Right ventricle myocardium inferior (tissue), 1 donor: ENCODE results near the gene CCDC90B. TPM values are rescaled to one million over a fixed set of nuclear protein-coding genes. Genes with fewer than 3 reads are reported as not detected.
"Not testable (repeated sequence)": the region's sequence is repeated elsewhere in the genome, so short reads cannot be mapped to it uniquely, and the experiment has no call there.

Experiments
- ATAC-seq: fragments of 200-7000 bp; cut with Tn5 transposase; one replicate; pipeline ENCODE4 v1.9.1; 2020; ENCODE audit warnings: mild to moderate bottlenecking, moderate library complexity
- DNase-seq: peaks from one replicate; pipeline ENCODE4 v3.0.0; 2021; ENCODE audit errors: missing footprints
- intact Hi-C: fragments of 100-400 bp; cut with DNase I; formaldehyde crosslinking; loops from one replicate; pipeline ENCODE4 v1.11.0; 2022
- total RNA-seq: library from RNA; stranded (reverse); fragmentation: NEBNext Ultra II Directional; extraction: Animal tissue kit (Norgen Biotek cat#: 25700); gene quantifications from one replicate; pipeline ENCODE4 v1.2.1, GENCODE V29; 2021
- donor health status: DM: no; HTN: yes; CAD: no; lungs with severe emphysema.

Gene CCDC90B
- total RNA-seq, 1 donor from 2014 or later: 21.2 TPM

GRCh38 chr11:83294208-83294607, 8.0 kb upstream of the CCDC90B start:
- DNase-seq (no peak), ATAC-seq (no peak)
- intact Hi-C loops: no loop called here

- intact Hi-C loops: loop anchor here (2.0 kb wide), 1 partner anchor 431 kb away; no protein-coding TSS in a partner anchor
- ATAC-seq (no peak), DNase-seq (no peak)
Observed at GRCh38 chr11:83293457-83293774, 7.2 kb upstream of the CCDC90B start.

- ATAC-seq (no peak), DNase-seq (no peak)
- intact Hi-C loops: loop anchor here (2.0 kb wide), 1 partner anchor 432 kb away; no protein-coding TSS in a partner anchor
Observed at GRCh38 chr11:83292709-83293456, 6.7 kb upstream of the CCDC90B start.

- DNase-seq: no peak
- intact Hi-C loops: no loop called here
- ATAC-seq: no peak
Observed at GRCh38 chr11:83287631-83288030, 1.5 kb upstream of the CCDC90B start.

- DNase-seq (no peak), ATAC-seq (peak; percentile 68)
- intact Hi-C loops: no loop called here
Observed at GRCh38 chr11:83285151-83285770, 906 bp downstream of the CCDC90B start.

GRCh38 chr11:83284501-83285150, 1.5 kb downstream of the CCDC90B start:
- DNase-seq (no peak), ATAC-seq (no peak)
- intact Hi-C loops: no loop called here

GRCh38 chr11:83282084-83282716, 4.0 kb downstream of the CCDC90B start:
- no peak for ATAC-seq
- intact Hi-C loops: no loop called here
- no peak for DNase-seq

GRCh38 chr11:83280256-83280655, 5.9 kb downstream of the CCDC90B start:
- ATAC-seq: no peak
- intact Hi-C loops: no loop called here
- DNase-seq: no peak

- intact Hi-C loops: no loop called here
Observed at GRCh38 chr11:83278351-83278750, 7.8 kb downstream of the CCDC90B start.

GRCh38 chr11:83275888-83276641, 10.1 kb downstream of the CCDC90B start:
- no peak for ATAC-seq
- intact Hi-C loops: no loop called here

More at GRCh38 chr11:83278351-83278750, 7.8 kb downstream of the CCDC90B start:
- ATAC-seq (no peak), DNase-seq (no peak)

GRCh38 chr11:83272627-83273026, 13.5 kb downstream of the CCDC90B start:
- no peak for ATAC-seq
- intact Hi-C loops: no loop called here
- DNase-seq: no peak

More at GRCh38 chr11:83275888-83276641, 10.1 kb downstream of the CCDC90B start:
- no peak for DNase-seq

- ATAC-seq, intact Hi-C loops, DNase-seq: not testable (repeated sequence)
Observed at GRCh38 chr11:83271734-83272133, 14.4 kb downstream of the CCDC90B start.

GRCh38 chr11:83269080-83269479, 17.1 kb downstream of the CCDC90B start:
- ATAC-seq, intact Hi-C loops, DNase-seq: not testable (repeated sequence)

GRCh38 chr11:83265331-83265730, 20.8 kb downstream of the CCDC90B start:
- no peak for ATAC-seq
- no peak for DNase-seq
- intact Hi-C loops: no loop called here

GRCh38 chr11:83259559-83259958, 26.6 kb downstream of the CCDC90B start:
- ATAC-seq (peak; percentile 76), DNase-seq (no peak)
- intact Hi-C loops: loop anchor here (10.0 kb wide), 1 partner anchor 545 kb away; no protein-coding TSS in a partner anchor

- ATAC-seq: no peak
- DNase-seq: no peak
- intact Hi-C loops: loop anchor here (10.0 kb wide), 1 partner anchor 543 kb away; no protein-coding TSS in a partner anchor
Observed at GRCh38 chr11:83257761-83258168, 28.4 kb downstream of the CCDC90B start.

GRCh38 chr11:83256602-83257340, 29.4 kb downstream of the CCDC90B start:
- intact Hi-C loops: loop anchor here (10.0 kb wide), 1 partner anchor 542 kb away; no protein-coding TSS in a partner anchor
- DNase-seq (no peak), ATAC-seq (no peak)

GRCh38 chr11:83255366-83255765, 30.8 kb downstream of the CCDC90B start:
- DNase-seq: no peak
- intact Hi-C loops: loop anchor here (10.0 kb wide), 1 partner anchor 541 kb away; no protein-coding TSS in a partner anchor
- no peak for ATAC-seq
